Activated CD8-positive, alpha-beta memory T cell treated with anti-CD3 and anti-CD28 coated beads, Interleukin-2, amount 50 U/mL, for 24 hours (primary cell): ENCODE data around the gene INHBE.
"Not testable (repeated sequence)": the region's sequence is repeated elsewhere in the genome, so short reads cannot be mapped to it uniquely, and the experiment has no call there.

Experiments used
- DNase-seq: peaks from one replicate; pipeline ENCODE4 v3.0.0-alpha.2; 2020; ENCODE audit errors: extremely low read depth

INHBE gene

DNA sequence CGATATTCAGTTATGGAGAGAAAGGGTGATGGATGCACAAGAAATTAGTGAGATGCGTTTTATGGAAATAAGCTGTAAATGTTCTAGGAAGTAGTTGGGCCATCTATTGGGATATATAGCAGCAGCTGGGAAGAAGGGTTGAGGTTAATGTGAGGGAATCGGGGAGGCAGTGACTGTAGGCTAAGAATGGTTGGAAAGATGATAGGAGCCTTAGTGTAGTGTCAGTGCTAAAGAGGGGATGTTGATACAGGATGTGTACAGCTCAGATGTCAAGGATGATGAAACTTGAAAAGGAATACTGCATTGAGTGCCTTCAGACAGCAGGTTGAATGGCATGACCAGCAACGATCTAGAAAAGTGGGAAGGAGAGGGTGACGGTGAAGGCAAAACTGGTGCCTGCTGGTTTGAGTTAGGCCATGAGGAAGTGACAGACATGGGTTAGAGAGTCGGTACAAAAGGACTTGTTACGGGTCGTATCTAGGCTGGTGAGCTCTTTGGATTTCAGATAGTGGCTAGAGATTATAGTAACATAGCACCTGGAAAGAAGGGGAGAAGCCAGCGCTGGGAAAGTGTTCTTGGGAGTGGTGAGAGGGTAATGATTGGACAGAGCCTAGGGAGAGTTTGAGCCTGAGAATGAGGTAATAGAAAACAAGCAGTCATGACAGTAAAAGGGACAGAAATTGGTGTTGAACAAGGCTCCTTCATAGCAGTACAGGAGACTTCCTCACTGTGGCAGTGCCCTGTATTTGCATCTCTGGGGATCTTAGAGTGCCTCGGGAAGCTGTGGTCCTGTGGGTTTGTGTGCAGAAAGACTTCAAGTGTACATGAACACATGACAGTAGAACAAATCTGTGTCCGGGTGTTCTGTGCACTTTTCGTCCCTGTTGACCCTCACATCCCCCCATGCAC, 42.4 kb downstream of the INHBE start:
- DNase-seq, result no peak

DNA sequence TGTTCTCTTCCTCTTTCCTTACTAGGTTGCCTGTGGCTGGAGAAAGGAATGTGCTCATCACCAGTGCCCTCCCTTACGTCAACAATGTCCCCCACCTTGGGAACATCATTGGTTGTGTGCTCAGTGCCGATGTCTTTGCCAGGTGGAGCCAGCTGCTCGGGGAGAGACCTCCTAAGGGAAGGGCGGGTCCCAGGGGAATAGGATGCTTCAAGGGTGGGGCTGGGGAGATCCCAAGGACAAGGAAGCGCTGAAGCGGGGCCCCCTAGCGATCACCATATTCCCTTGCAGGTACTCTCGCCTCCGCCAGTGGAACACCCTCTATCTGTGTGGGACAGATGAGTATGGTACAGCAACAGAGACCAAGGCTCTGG, 43.0 kb downstream of the INHBE start:
- no peak for DNase-seq

DNA sequence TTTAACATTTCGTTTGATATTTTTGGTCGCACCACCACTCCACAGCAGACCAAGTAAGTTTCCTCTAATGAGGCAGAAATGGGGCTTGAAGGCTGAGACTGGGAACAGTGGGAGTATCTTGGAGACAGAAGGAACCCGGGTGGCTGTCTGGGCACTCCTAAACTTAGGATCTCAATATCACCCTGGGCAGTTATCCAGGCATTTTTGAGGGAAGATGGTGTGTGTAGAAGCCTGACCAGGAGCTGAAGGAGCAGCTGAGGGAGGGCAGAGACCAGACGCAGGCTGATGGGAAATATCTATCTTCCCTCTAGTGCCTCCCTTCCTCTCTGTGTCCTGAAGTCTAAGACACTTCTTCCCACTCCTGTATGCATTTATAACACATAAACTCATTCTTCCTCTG, 43.5 kb downstream of the INHBE start:
- DNase-seq, result no peak

DNA sequence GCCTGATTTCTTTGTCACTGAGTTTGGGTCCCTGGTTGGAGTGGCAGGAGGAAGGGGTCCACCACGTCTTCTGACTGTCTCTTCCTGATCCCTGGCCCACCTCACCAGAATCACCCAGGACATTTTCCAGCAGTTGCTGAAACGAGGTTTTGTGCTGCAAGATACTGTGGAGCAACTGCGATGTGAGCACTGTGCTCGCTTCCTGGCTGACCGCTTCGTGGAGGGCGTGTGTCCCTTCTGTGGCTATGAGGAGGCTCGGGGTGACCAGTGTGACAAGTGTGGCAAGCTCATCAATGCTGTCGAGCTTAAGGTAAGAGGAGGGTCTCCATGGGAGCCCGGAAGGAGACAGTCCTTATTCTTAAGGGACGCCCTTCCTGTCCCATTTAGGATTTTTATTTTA, 45.1 kb downstream of the INHBE start:
- no peak for DNase-seq

DNA sequence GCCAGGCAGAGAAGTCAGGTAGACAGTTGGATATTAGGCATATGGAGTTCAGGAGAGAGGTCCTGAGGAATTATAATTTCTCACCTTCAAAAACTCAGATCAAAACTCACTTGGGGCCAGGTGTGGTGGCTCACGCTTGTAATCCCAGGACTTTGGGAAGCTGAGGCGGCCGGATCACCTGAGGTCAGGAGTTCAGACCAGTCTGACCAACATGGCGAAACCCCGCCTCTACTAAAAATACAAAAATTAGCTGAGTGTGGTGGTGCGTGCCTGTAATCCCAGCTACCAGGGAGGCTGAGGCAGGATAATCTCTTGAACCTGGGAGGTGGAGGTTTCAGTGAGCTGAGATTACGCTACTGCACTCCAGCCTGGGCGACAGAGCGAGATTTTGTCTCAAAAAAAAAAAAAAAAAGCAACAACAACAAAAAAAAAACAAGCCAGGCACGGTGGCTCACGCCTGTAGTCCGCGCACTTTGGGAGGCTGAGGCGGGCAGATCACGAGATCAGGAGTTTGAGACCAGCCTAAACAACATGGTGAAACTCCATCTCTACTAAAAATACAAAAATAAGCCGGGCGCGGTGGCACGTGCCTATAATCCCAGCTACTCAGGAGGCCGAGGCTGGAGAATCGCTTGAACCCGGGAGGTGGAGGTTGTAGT, 47.3 kb downstream of the INHBE start:
- not testable (repeated sequence) for DNase-seq

DNA sequence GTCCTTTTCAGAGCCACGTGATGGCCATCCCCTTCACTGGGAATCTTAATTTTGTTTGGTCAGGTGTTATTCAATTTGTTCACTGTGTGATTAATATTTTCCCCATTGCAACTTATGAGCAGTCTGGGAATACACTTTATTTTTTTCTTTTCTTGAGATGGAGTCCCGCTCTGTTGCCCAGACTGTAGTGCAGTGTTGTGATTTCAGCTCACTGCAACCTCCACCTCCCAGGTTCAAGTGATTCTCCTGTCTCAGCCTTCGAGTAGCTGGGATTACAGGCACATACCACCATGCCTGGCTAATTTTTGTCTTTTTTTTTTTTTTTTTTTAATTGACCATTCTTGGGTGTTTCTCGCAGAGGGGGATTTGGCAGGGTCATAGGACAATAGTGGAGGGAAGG, 51.4 kb downstream of the INHBE start:
- not testable (repeated sequence) for DNase-seq
